ENCODE results near the gene PMCH.

DNA sequence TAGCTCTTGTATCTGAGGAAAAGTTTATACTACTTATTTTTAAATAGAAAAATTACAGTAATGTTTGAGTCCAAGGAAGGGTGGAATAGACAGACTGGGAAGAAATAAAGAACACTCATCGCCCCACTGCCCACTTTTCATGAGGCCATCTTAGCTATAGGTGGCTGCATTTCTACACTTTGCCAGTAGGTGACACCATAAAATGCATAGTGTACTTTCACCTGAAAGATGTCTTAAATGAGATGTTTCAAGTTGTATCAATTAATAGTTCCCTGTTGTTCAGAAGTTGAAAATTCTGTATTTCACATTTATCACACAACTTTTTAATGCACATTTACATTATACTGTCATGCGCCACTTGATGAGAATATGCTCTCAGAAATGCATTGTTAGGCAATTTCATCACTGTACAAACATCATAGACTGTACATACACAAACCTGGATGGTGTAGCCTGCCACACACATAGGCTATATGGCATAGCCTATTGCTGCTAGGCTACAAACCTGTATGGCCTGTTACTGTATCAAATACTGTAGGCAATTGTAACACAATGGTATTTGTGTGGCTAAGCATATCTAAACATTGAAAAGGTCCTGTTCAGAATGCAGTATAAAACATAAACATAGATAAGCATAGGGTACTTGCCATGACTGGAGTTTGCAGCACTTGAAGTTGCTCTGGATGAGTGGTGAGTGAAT, 27.6 kb downstream of the PMCH start:
- TF ChIP-seq, protein P1, sequence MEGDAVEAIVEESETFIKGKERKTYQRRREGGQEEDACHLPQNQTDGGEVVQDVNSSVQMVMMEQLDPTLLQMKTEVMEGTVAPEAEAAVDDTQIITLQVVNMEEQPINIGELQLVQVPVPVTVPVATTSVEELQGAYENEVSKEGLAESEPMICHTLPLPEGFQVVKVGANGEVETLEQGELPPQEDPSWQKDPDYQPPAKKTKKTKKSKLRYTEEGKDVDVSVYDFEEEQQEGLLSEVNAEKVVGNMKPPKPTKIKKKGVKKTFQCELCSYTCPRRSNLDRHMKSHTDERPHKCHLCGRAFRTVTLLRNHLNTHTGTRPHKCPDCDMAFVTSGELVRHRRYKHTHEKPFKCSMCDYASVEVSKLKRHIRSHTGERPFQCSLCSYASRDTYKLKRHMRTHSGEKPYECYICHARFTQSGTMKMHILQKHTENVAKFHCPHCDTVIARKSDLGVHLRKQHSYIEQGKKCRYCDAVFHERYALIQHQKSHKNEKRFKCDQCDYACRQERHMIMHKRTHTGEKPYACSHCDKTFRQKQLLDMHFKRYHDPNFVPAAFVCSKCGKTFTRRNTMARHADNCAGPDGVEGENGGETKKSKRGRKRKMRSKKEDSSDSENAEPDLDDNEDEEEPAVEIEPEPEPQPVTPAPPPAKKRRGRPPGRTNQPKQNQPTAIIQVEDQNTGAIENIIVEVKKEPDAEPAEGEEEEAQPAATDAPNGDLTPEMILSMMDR (IDR thresholded peaks at IDR 0.05; ENCODE audit: low read length) = peak; percentile 81
- no peak for TF ChIP-seq EZH2 (optimal IDR thresholded peaks at IDR 0.05; ENCODE audit: low read depth, low read length)

Measured in MM.1S (cell line).